Esophagus muscularis mucosa (tissue), 4 donors: ENCODE results near the gene ZBTB7B. TPM values are rescaled to one million over a fixed set of nuclear protein-coding genes. Genes with fewer than 3 reads are reported as not detected.
A peak's percentile ranks its signal among the peaks of the same experiment; 100 is the strongest.

Experiments used
- DNase-seq: peaks from one replicate; pipeline ENCODE4 v3.0.0-alpha.2; 2017; ENCODE audit errors: extremely low spot score
- H3K27ac ChIP-seq, 4 donors: fragments of 200-600 bp; sonication (generic); replicated peaks in 1 of 4; 1 replicate in 3 of 4; 2 replicates in 1 of 4; pipeline ENCODE4 v1.5.1; 2016 to 2019; ENCODE audit warnings: mild to moderate bottlenecking in 1 of 4
- H3K27me3 ChIP-seq, 4 donors: fragments of 200-600 bp; sonication (generic); one replicate each; pipeline versions ENCODE4 v1.5.1 to v1.6.0; 2016 to 2019
- H3K36me3 ChIP-seq, 4 donors: fragments of 200-600 bp; sonication (generic); one replicate each; pipeline ENCODE4 v1.5.1; 2016 to 2019
- H3K4me1 ChIP-seq, 4 donors: fragments of 200-600 bp; sonication (generic); one replicate each; pipeline ENCODE4 v1.5.1; 2016 to 2019
- H3K4me3 ChIP-seq, 4 donors: fragments of 200-600 bp; sonication (generic); 1 replicate in 2 of 4; 2 replicates in 2 of 4; pipeline ENCODE4 v1.5.1; 2016 to 2019; ENCODE audit warnings: mild to moderate bottlenecking in 4 of 4, moderate library complexity in 1 of 4
- H3K9me3 ChIP-seq, 4 donors: fragments of 200-600 bp; sonication (generic); 1 replicate in 3 of 4; 2 replicates in 1 of 4; pipeline ENCODE4 v1.5.1; 2016 to 2019
- CTCF ChIP-seq, 3 experiments: fragments of 200-600 bp in 2 of 3; fragments of 450-650 bp in 1 of 3; sonication (generic) in 2 of 3; IDR thresholded peaks; one replicate each; pipeline ENCODE4 v1.5.1; 2017 to 2019; ENCODE audit warnings: antibody characterized with exemption in 3 of 3, mild to moderate bottlenecking in 2 of 3, moderate library complexity in 1 of 3
- EP300 ChIP-seq: sonication (generic); formaldehyde crosslinking; IDR thresholded peaks from one replicate; pipeline ENCODE4 v1.6.1; 2017; ENCODE audit warnings: antibody characterized with exemption
- POLR2A ChIP-seq: fragments of 450-650 bp; IDR thresholded peaks from one replicate; pipeline ENCODE4 v1.6.1; 2017; ENCODE audit warnings: antibody characterized with exemption, moderate library complexity, mild to moderate bottlenecking, low read depth
- POLR2AphosphoS5 ChIP-seq, 2 donors: sonication (generic); formaldehyde crosslinking; IDR thresholded peaks; one replicate each; pipeline ENCODE4 v1.6.1; 2017; ENCODE audit warnings: antibody characterized with exemption in 2 of 2
- WGBS: methylation state at CpG from one replicate; pipeline ENCODE4 v1.1.5; 2018; 5-methylcytosine and 5-hydroxymethylcytosine counted together
- intact Hi-C: fragments of 100-400 bp; cut with DNase I; formaldehyde crosslinking; loops from one replicate; pipeline ENCODE4 v1.15.1; 2023
- total RNA-seq, 4 donors: library from RNA; depleted of rRNA; stranded (reverse); fragments of >200 nt; gene quantifications; one replicate each; pipeline versions ENCODE4 v1.1.0 to v1.2.1, GENCODE V29; 2016

The ZBTB7B gene
- total RNA-seq, 4 donors from 2014 or later: 50.0 to 68.9 (median 55.8) TPM

DNA sequence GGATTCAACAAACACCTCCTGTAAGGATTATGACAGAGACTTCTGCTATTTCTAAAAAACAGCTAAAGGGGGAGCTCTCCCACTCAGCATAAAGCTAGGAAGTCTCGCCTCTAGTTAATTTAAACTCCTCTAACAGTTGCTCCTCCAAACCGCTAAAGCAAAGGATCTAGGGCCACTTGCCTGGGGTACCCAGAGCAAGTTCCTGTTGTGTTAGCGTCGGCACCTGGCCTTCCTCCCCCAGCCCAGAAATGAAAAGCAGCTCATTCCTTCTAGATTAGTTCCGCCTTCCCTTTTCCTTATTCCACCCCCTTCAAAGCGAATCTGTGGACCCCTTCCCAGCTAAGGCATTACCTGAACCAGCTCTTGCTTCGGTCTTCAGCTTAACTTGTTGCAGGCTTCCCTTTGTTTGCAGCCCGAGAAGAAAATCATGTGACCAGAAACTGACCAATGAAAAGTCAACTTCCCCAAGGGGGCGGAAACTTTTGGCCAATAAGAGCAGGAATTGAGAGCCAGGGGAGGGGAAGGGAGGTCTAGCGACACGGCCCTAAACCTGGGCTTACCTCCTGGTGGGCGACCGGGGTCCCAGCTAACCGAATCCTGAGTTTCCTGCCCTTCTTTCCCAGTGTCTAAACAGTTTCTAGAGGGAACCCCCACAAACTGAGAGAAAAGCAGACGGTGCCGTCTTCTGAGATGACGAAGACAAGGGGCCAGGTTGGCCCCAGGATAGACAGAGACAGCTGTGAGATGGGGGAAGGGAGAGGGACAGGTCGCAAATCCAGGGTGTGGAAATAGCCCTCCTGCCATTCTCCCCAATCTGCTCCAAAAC lies 46.7 kb upstream of the ZBTB7B start, which contains the start of gene PBXIP1:
PBXIP1 (minus strand) TSS at position 382 of the 826 bp plus-strand sequence. CDS start 2,378 bp downstream, outside the sequence.
- Histone ChIP-seq H3K27ac (peak within 1 kb of the TSS; percentile 86 to 89 (median 86)), H3K4me1 (peaks cover 54 to 89% (median 84%) of the 10 kb centered on the region in 4 donors), H3K36me3 (peaks cover 2 to 33% (median 26%) of the 10 kb centered on the region in 4 donors), H3K4me3 (peak within 1 kb of the TSS; percentile 51 to 69 (median 65)), H3K9me3 (no peaks in the 10 kb centered on the region), H3K27me3 (no peaks in the 10 kb centered on the region)
- TF ChIP-seq POLR2AphosphoS5 (IDR thresholded peaks at IDR 0.05) (peak; percentile 76 to 82), CTCF (IDR thresholded peaks at IDR 0.05) (peak in 2 of 3 experiments; percentile 16), EP300 (no peak), POLR2A (no peak)
- intact Hi-C loops: no loop called here
- WGBS: under 1% methylated on average over 18 of the region's 18 CpGs
- peak; percentile 98 for DNase-seq

DNA sequence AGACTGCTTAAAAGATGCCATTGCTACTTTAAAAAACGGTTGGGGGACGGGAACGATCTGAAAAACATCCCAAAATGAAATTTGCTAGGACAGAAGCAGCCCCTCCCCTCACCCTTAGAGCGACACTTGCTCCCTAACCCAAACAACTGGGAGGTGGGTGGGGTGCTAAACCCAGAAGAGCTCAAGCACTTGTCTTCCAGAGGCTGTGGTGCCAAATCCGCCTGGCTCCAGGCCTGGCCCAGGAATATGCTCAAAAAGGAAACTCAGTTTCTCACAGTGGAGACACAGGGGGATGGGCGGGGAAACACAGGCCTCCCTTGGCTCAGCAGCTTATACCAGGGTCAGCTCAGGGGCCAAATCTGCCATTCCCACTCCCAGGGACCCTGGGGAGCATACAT lies 46.1 kb upstream of the ZBTB7B start:
- intact Hi-C loops: no loop called here
- DNase-seq: no peak
- Histone ChIP-seq H3K4me1 (peaks cover 56 to 87% (median 81%) of the 10 kb centered on the region in 4 donors), H3K27ac (peak overlapping the region; percentile 86 to 89 (median 86)), H3K9me3 (no peaks in the 10 kb centered on the region), H3K4me3 (peak overlapping the region; percentile 51 to 69 (median 65)), H3K36me3 (peaks cover 0 to 27% (median 20%) of the 10 kb centered on the region in 4 donors), H3K27me3 (no peaks in the 10 kb centered on the region)
- WGBS: 6% methylated on average over 6 of the region's 6 CpGs
- TF ChIP-seq POLR2A (no peak), EP300 (no peak), POLR2AphosphoS5 (IDR thresholded peaks at IDR 0.05) (peak in 1 of 2 donors; percentile 39)

DNA sequence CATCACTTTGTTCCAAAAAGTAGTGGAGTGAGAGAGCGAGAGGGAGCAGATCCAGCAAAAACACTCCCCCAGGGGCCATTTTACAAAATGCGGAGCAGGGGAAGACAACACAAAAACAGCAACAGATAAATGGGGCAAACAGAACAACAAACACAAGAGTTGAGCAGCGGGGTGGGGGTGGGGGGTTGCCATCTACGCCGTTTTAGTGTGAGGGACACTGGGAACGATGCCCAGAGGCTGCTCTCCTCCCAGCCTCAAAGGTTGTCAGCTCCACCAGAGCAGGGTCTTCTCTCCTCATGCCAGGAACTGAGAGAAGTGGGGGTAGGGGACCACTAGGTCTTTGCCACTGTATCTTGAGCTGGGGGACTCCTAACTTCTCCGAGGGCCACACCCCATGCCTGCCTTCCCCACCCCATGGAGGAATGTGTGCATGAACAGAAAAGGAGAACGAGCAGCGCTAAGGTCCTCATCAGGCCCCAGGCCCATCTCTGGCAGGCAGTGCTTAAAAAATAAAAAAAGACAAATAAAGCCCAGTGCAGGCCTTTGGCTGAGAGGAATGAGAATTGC lies 45.4 kb upstream of the ZBTB7B start:
- intact Hi-C loops: no loop called here
- Histone ChIP-seq H3K9me3 (no peaks in the 10 kb centered on the region), H3K27ac (peak overlapping the region; percentile 86 to 89 (median 86)), H3K4me3 (peak overlapping the region in 1 of 4 donors; percentile 51), H3K4me1 (peaks cover 56 to 84% (median 76%) of the 10 kb centered on the region in 4 donors), H3K27me3 (no peaks in the 10 kb centered on the region), H3K36me3 (peaks cover 0 to 21% (median 18%) of the 10 kb centered on the region in 4 donors)
- TF ChIP-seq POLR2A: no peak
- TF ChIP-seq CTCF (IDR thresholded peaks at IDR 0.05): no peak
- no peak for TF ChIP-seq POLR2AphosphoS5 (IDR thresholded peaks at IDR 0.05)
- no peak for TF ChIP-seq EP300
- 49% methylated on average over 9 of the region's 9 CpGs for WGBS
- DNase-seq: no peak

DNA sequence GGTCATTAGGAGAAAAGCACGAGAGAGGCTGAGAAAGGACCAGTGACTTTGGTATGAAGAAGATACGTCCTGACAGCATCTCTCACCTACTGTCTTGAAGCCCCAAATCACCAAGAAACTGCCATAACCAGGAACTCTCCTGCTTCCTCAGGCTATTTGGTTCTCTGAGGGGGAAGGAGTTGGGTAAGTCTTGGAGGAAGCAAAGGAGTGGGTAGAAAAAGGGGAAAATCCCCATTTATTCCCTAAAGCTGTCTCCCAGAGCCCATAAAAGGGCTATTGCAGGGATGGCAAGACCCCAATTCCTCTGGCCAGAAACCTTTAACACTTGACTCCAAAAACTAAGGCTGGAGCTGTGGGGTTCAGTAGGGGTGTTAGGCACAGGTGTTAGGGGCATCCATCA lies 44.6 kb upstream of the ZBTB7B start:
- Histone ChIP-seq H3K27me3 (no peaks in the 10 kb centered on the region), H3K27ac (peak overlapping the region in 3 of 4 donors; percentile 86), H3K36me3 (peaks cover 3 to 25% (median 22%) of the 10 kb centered on the region in 4 donors), H3K4me3 (no peak overlapping the region), H3K9me3 (no peaks in the 10 kb centered on the region), H3K4me1 (peaks cover 57 to 84% (median 76%) of the 10 kb centered on the region in 4 donors)
- 86% methylated on average over 2 of the region's 2 CpGs for WGBS
- intact Hi-C loops: no loop called here
- no peak for DNase-seq
- TF ChIP-seq POLR2AphosphoS5 (IDR thresholded peaks at IDR 0.05) (no peak), POLR2A (no peak), CTCF (IDR thresholded peaks at IDR 0.05) (no peak), EP300 (no peak)
